H1 (cell line): ENCODE data around the gene NUP210. TPM values are rescaled to one million over a fixed set of nuclear protein-coding genes. Genes with fewer than 3 reads are reported as not detected.

ENCODE experiments used
- CTCF ChIA-PET: fragments of 300-600 bp; sonication (Branson Sonifier 250); formaldehyde crosslinking; loops from one replicate; lab custom pipeline; 2021; ENCODE audit not compliant: partially characterized antibody; lab: Charles Lee
- POLR2A ChIA-PET: fragments of 300-600 bp; sonication (Branson Sonifier 250); formaldehyde crosslinking; loops from one replicate; lab custom pipeline; 2021; ENCODE audit warnings: inconsistent platforms; ENCODE audit not compliant: partially characterized antibody; lab: Charles Lee
- DNase-seq, 2 experiments: peaks; one replicate each; pipeline versions ENCODE4 v3.0.0 to v3.0.0-alpha.2; 2010 to 2022; ENCODE audit warnings: low spot score in 2 of 2, low read depth in 1 of 2, mixed read lengths in 1 of 2
- FAIRE-seq: peaks from 2 replicates; lab custom pipeline; 2011; peaks lifted over from hg19 to GRCh38; lab: Jason Lieb, UNC
- H2AFZ ChIP-seq: 2 replicates; pipeline ENCODE4 v1.8.1; 2012; ENCODE audit warnings: low read length, inconsistent platforms
- H2AK5ac ChIP-seq: 2 replicates; pipeline ENCODE4 v1.6.1; 2013; ENCODE audit warnings: low read depth, low read length
- H2BK120ac ChIP-seq: replicated peaks from 2 replicates; pipeline ENCODE3; 2013; ENCODE audit warnings: low read depth, low read length, inconsistent platforms
- H2BK12ac ChIP-seq: 2 replicates; pipeline ENCODE4 v1.6.1; 2013; ENCODE audit warnings: low read depth, low read length
- H2BK15ac ChIP-seq: 2 replicates; pipeline ENCODE4 v1.6.1; 2013; ENCODE audit warnings: low read length
- H2BK20ac ChIP-seq: 2 replicates; pipeline ENCODE4 v1.6.1; 2013; ENCODE audit warnings: low read length
- H2BK5ac ChIP-seq: 2 replicates; pipeline ENCODE4 v1.6.1; 2013; ENCODE audit warnings: low read depth, low read length
- H3K14ac ChIP-seq: 2 replicates; pipeline ENCODE4 v1.6.1; 2013; ENCODE audit warnings: inconsistent platforms; ENCODE audit not compliant: insufficient read length
- H3K18ac ChIP-seq: 2 replicates; pipeline ENCODE4 v1.6.1; 2013; ENCODE audit warnings: low read length; ENCODE audit errors: extremely low read depth
- H3K23ac ChIP-seq: 2 replicates; pipeline ENCODE4 v1.6.1; 2013; ENCODE audit warnings: inconsistent platforms; ENCODE audit not compliant: insufficient read length
- H3K23me2 ChIP-seq: 2 replicates; pipeline ENCODE4 v1.6.1; 2013; ENCODE audit warnings: low read depth, low read length
- H3K27ac ChIP-seq: 2 replicates; pipeline ENCODE4 v1.6.1; 2011; ENCODE audit warnings: low read depth, low read length, inconsistent platforms
- H3K27me3 ChIP-seq, 4 experiments: replicated peaks in 1 of 4; 1 replicate in 1 of 4; 2 replicates in 3 of 4; pipeline versions ENCODE4 v1.6.1 to v1.8.1; 2011 to 2013; ENCODE audit warnings: low read length in 3 of 4, mild to moderate bottlenecking in 3 of 4, inconsistent platforms in 2 of 4, mixed read lengths in 2 of 4, moderate library complexity in 1 of 4; ENCODE audit not compliant: control insufficient read depth in 3 of 4, insufficient read depth in 3 of 4; ENCODE audit errors: extremely low read depth in 1 of 4
- H3K36me3 ChIP-seq, 4 experiments: 2 replicates each; pipeline versions ENCODE4 v1.6.1 to v1.8.1; 2011 to 2013; ENCODE audit warnings: mild to moderate bottlenecking in 4 of 4, low read length in 3 of 4, moderate library complexity in 2 of 4, control low read depth in 1 of 4, inconsistent platforms in 1 of 4; ENCODE audit not compliant: insufficient read depth in 4 of 4, control insufficient read depth in 2 of 4
- H3K4ac ChIP-seq: replicated peaks from 2 replicates; pipeline ENCODE3; 2013; ENCODE audit warnings: low read length, low read depth, mixed read lengths, inconsistent platforms; ENCODE audit not compliant: insufficient read length
- H3K4me1 ChIP-seq, 4 experiments: replicated peaks in 1 of 4; 1 replicate in 1 of 4; 2 replicates in 3 of 4; pipeline versions ENCODE4 v1.6.1 to v1.8.1; 2011 to 2013; ENCODE audit warnings: low read length in 3 of 4, inconsistent platforms in 2 of 4, mixed read lengths in 1 of 4; ENCODE audit not compliant: insufficient read depth in 4 of 4, control insufficient read depth in 3 of 4
- H3K4me2 ChIP-seq, 2 experiments: 2 replicates each; pipeline versions ENCODE4 v1.6.1 to v1.8.1; 2011 to 2013; ENCODE audit warnings: low read depth in 2 of 2, low read length in 2 of 2, control low read depth in 1 of 2, inconsistent platforms in 1 of 2, mild to moderate bottlenecking in 1 of 2; ENCODE audit not compliant: insufficient read depth in 1 of 2
- H3K4me3 ChIP-seq, 4 experiments: fragments of 200-600, 300-600 bp in 1 of 4; sonication (generic), shearing (Covaris generic), sonication (Bioruptor Twin) in 1 of 4; 2 replicates each; pipeline versions ENCODE4 v1.5.1 to v1.8.1; 2011 to 2016; ENCODE audit warnings: low read length in 4 of 4, low read depth in 3 of 4, control low read depth in 2 of 4, inconsistent platforms in 2 of 4, mild to moderate bottlenecking in 2 of 4, mixed read lengths in 1 of 4, moderate library complexity in 1 of 4; ENCODE audit not compliant: insufficient read depth in 2 of 4; ENCODE audit errors: extremely low read depth in 1 of 4
- H3K56ac ChIP-seq: replicated peaks from 2 replicates; pipeline ENCODE3; 2013; ENCODE audit warnings: low read depth, mild to moderate bottlenecking, mixed read lengths, low read length, inconsistent platforms; ENCODE audit not compliant: insufficient read length
- H3K79me1 ChIP-seq: 2 replicates; pipeline ENCODE4 v1.6.1; 2013; ENCODE audit warnings: low read depth, low read length, control low read depth
- H3K79me2 ChIP-seq, 2 experiments: 2 replicates each; pipeline versions ENCODE4 v1.6.1 to v1.8.1; 2012 to 2013; ENCODE audit warnings: low read length in 2 of 2, mild to moderate bottlenecking in 2 of 2, inconsistent platforms in 1 of 2; ENCODE audit not compliant: insufficient read depth in 2 of 2, control insufficient read depth in 1 of 2
- H3K9ac ChIP-seq, 4 experiments: replicated peaks in 1 of 4; 1 replicate in 1 of 4; 2 replicates in 3 of 4; pipeline versions ENCODE4 v1.6.1 to v1.8.1; 2011 to 2013; ENCODE audit warnings: low read depth in 3 of 4, low read length in 3 of 4, control low read depth in 2 of 4, mild to moderate bottlenecking in 2 of 4, moderate library complexity in 2 of 4, inconsistent platforms in 1 of 4; ENCODE audit errors: extremely low read depth in 1 of 4
- H3K9me3 ChIP-seq, 2 experiments: 2 replicates each; pipeline versions ENCODE4 v1.6.1 to v1.8.1; 2012 to 2013; ENCODE audit warnings: mild to moderate bottlenecking in 2 of 2, moderate library complexity in 2 of 2, control low read depth in 1 of 2, inconsistent platforms in 1 of 2, low read depth in 1 of 2, low read length in 1 of 2, mixed read lengths in 1 of 2; ENCODE audit not compliant: insufficient read depth in 2 of 2
- H4K20me1 ChIP-seq, 2 experiments: replicated peaks in 1 of 2; 2 replicates each; pipeline versions ENCODE3 to v1.8.1; 2011 to 2013; ENCODE audit warnings: inconsistent platforms in 2 of 2, low read length in 2 of 2, mild to moderate bottlenecking in 1 of 2; ENCODE audit not compliant: insufficient read depth in 2 of 2, control insufficient read depth in 1 of 2
- H4K5ac ChIP-seq: 2 replicates; pipeline ENCODE4 v1.6.1; 2013; ENCODE audit warnings: low read length, low read depth, mixed read lengths, inconsistent platforms; ENCODE audit not compliant: insufficient read length
- H4K8ac ChIP-seq: 2 replicates; pipeline ENCODE4 v1.8.0; 2013; ENCODE audit warnings: mild to moderate bottlenecking, moderate library complexity, low read length, inconsistent platforms; ENCODE audit not compliant: insufficient read depth; ENCODE audit errors: extremely low read depth
- H4K91ac ChIP-seq: replicated peaks from 2 replicates; pipeline ENCODE3; 2013; ENCODE audit warnings: low read length, mixed read lengths, inconsistent platforms; ENCODE audit not compliant: insufficient read length
- CREB1 ChIP-seq: IDR thresholded peaks from 2 replicates; pipeline ENCODE4 v1.6.1; 2012; ENCODE audit warnings: inconsistent platforms
- GTF2F1 ChIP-seq: IDR thresholded peaks from 2 replicates; pipeline ENCODE4 v1.6.1; 2012; ENCODE audit warnings: low read depth, low read length, improper control_type of control experiment, borderline replicate concordance
- NRF1 ChIP-seq: IDR thresholded peaks from 2 replicates; pipeline ENCODE4 v1.6.1; 2011; ENCODE audit warnings: mild to moderate bottlenecking, low read depth, low read length, improper control_type of control experiment
- POLR2AphosphoS5 ChIP-seq: IDR thresholded peaks from 2 replicates; pipeline ENCODE4 v1.6.1; 2011; ENCODE audit warnings: low read depth, low read length
- SIX5 ChIP-seq: IDR thresholded peaks from 2 replicates; pipeline ENCODE4 v1.6.1; 2011; ENCODE audit warnings: mild to moderate bottlenecking, low read depth, low read length
- SP1 ChIP-seq: IDR thresholded peaks from 2 replicates; pipeline ENCODE4 v1.6.1; 2011; ENCODE audit warnings: low read depth, low read length
- SP4 ChIP-seq: IDR thresholded peaks from 2 replicates; pipeline ENCODE4 v1.6.1; 2012; ENCODE audit warnings: low read length, inconsistent platforms
- USF2 ChIP-seq: IDR thresholded peaks from 2 replicates; pipeline ENCODE4 v1.6.1; 2011; ENCODE audit warnings: low read length, improper control_type of control experiment
- WGBS, 2 experiments: shearing (Covaris generic) in 1 of 2; methylation state at CpG; one replicate each; pipeline versions ENCODE4 v1.1.6 to v1.1.7; 2013 to 2015; ENCODE audit warnings: low lambda C conversion rate in 2 of 2, mixed read lengths in 2 of 2, inconsistent platforms in 1 of 2, low coverage in 1 of 2, missing lambda C conversion rate in 1 of 2; ENCODE audit not compliant: insufficient replicate concordance in 2 of 2, insufficient coverage in 1 of 2, insufficient read length in 1 of 2; ENCODE audit errors: extremely low coverage in 1 of 2, missing lambda C conversion rate in 1 of 2; 5-methylcytosine and 5-hydroxymethylcytosine counted together
- polyA plus RNA-seq, 7 experiments: library from polyadenylated mRNA; depleted of rRNA in 3 of 7; stranded (reverse) in 5 of 7; unstranded in 2 of 7; fragments of >200 nt in 5 of 7; fragments of 200-250 nt in 2 of 7; gene quantifications; 1 replicate in 5 of 7; 2 replicates in 1 of 7; 4 replicates in 1 of 7; pipeline versions ENCODE4 v1.2.1 to v1.2.3, GENCODE V29; 2011 to 2013; ENCODE audit warnings: missing spikeins in 2 of 7, mixed read lengths in 2 of 7
- total RNA-seq: library from RNA; stranded (reverse); fragmentation: NEBNext Ultra II Directional; extraction: Animal tissue kit (Norgen Biotek cat#: 25700); gene quantifications from 2 replicates; pipeline ENCODE4 v1.2.1, GENCODE V29; 2021

The NUP210 gene
- total and polyA plus RNA-seq, 2 of the 8 experiments (the other 6 are each of a cell fraction or from before 2014, with no cell fraction given), result 51.0 to 53.7 TPM

- Histone ChIP-seq H2BK20ac (no peak overlapping the region), H4K8ac (no peak overlapping the region), H2BK120ac (no peak overlapping the region)
- ChIA-PET CTCF (interaction anchor here (0.6 to 1.8 kb wide), 2 partner anchors 97 to 281 kb away, joined by 3 to 4 read pairs; no protein-coding TSS in a partner anchor), POLR2A (interaction anchor here (1.3 to 2.1 kb wide), 2 partner anchors 11 to 48 kb away, joined by 4 to 6 read pairs; partner anchors contain the start of gene NUP210)
- FAIRE-seq, result no peak
- TF ChIP-seq GTF2F1 (no peak), POLR2AphosphoS5 (no peak), CREB1 (no peak), SP4 (no peak), USF2 (no peak), NRF1 (no peak), SIX5 (no peak), SP1 (no peak)
- TF ChIP-seq, all 59 proteins: peak for 0
- Histone ChIP-seq H3K79me2 (no peaks in the 10 kb centered on the region), H3K9me3 (no peaks in the 10 kb centered on the region), H3K27ac (no peak overlapping the region), H3K9ac (no peak overlapping the region), H3K18ac (no peak overlapping the region), H3K56ac (no peak overlapping the region), H3K36me3 (peaks cover 3 to 49% (median 12%) of the 10 kb centered on the region in 4 experiments; a peak in 7 of 8 replicates), H2AK5ac (no peak overlapping the region), H3K23ac (no peak overlapping the region), H3K23me2 (peaks cover 5% of the 10 kb centered on the region), H2BK5ac (peak overlapping the region; percentile 16; the same call in 1 of the 2 replicates), H3K79me1 (no peaks in the 10 kb centered on the region; the same call in 1 of the 2 replicates), H3K4ac (no peak overlapping the region), H3K4me2 (no peak overlapping the region), H2AFZ (no peak overlapping the region), H3K27me3 (no peaks in the 10 kb centered on the region), H3K4me3 (no peak overlapping the region), H2BK15ac (no peak overlapping the region), H4K5ac (no peak overlapping the region), H3K4me1 (0 out of 7 replicates have a peak, but pooled peaks cover 0 to 3% (median 0%) of the 10 kb centered on the region in 4 experiments), H3K14ac (no peak overlapping the region), H2BK12ac (no peak overlapping the region), H4K20me1 (peaks cover 2 to 7% of the 10 kb centered on the region in 2 experiments), H4K91ac (no peak overlapping the region)
- no peak for DNase-seq
- WGBS, 2 experiments, result 89% methylated on average over 8 of the region's 8 CpGs; no CpG with 5 or more reads in 1 of the 2 experiments
Observed at GRCh38 chr3:13372656-13373055, 47.5 kb downstream of the NUP210 start.
